GM18868 (cell line): ENCODE results near the gene NTN1.

Experiments
- ATAC-seq: cut with Tn5 transposase; IDR thresholded peaks from one replicate; pipeline ENCODE4 v1.9.1; 2021; ENCODE audit warnings: mild to moderate bottlenecking, moderate library complexity; ENCODE audit not compliant: unreplicated experiment

NTN1 gene

GRCh38 chr17:9035249-9035648 lies 13.9 kb downstream of the NTN1 start:
- no peak for ATAC-seq

- ATAC-seq = no peak
Measured at GRCh38 chr17:9036336-9036735, 15.0 kb downstream of the NTN1 start.

- no peak for ATAC-seq
Measured at GRCh38 chr17:9037736-9038135, 16.4 kb downstream of the NTN1 start.

GRCh38 chr17:9038380-9038779 lies 17.1 kb downstream of the NTN1 start:
- ATAC-seq = no peak

DNA sequence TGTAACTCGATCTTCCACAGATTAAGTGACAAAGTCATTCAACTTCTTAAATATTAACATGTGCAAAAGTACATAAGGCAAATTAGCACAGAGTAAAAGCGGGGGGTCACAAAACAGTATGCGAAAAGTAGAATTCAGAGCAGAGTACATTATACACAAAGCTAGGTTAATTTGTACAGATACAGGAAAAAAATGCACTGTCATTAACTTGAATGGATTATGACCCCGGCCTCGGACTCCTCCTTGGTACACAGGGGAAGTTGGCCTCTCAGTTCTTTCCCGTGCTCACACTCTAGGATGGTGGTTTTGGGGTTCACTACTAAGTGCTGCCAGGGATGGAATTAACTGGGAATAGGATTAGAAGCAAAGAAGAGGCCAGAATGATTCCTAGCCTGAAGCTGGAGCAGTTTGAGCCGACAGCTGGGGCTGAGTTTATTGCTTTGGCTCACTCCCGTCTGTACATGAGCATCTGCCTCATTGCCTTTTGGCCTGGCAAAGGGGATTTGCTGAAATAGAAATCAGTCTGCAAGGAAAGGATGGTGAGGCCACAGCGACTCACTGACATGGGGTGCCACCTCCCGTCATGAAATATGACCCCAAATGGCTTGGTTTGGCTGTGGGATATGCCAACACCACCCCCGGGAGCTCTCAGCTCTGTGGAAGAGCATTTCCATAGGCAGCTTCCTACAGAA lies 23.6 kb downstream of the NTN1 start:
- no peak for ATAC-seq

- ATAC-seq = no peak
Measured at GRCh38 chr17:9050801-9051401, 29.6 kb downstream of the NTN1 start.

- ATAC-seq = no peak
Measured at GRCh38 chr17:9051561-9051960, 30.3 kb downstream of the NTN1 start.

DNA sequence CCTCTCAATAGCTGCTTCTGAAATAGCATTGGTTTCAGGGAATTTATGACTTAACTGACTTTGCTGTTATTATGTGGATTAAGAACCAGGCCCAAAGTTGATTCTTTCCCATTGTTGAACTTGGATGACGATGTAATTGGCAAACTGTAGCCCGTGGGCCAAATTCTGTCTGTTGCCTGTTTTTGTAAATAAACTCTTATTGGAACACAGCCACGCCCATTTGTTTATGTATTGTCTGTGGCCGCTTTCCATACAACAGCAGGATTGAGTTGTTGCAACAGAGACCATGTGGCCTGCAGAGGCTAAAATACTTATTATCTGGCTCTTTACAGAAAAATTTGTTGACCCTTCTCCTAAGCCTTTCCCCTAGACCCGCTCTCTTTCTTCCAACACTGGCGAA lies 31.6 kb downstream of the NTN1 start:
- ATAC-seq = no peak

GRCh38 chr17:9053406-9053805 lies 32.1 kb downstream of the NTN1 start:
- no peak for ATAC-seq

DNA sequence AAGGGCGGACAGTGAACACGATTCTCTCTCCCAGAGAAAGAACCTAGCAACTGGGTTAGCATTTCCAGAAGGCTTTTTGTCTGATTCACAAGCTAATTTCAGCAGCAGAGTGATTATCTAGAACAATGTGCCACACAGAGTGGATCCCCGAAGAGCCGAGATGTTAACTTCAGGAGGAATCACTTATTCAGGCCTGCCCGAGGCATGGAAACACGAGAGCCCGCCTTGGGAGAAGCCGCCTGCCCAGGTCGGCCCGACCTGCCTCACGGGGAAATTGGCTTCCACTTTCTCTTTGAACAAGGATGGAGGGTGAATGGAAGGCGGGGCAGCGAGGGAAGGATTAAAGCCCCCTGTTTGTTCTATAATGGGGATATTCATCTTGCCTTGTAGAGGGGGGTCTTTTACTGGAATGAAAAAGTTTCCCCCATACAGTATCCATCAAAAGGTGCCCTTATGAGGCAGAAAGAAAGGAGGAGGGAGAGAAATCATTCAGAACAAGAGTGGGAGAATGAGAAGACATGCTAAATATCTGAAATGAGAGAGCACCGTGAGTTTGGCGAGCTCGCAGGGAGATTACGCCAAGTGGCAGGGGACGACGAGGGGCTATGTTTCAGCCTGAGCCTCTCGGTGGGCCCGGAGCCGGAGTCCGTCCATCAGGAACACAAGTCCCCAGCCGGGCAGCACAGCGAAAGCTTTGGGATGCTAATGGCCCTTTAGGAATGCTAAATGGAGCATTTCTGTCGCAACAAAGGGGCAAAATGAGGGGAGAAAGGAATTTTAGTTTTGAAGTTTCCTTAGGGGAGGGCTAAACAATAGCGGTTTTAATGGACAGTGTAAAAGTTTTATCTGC lies 33.0 kb downstream of the NTN1 start:
- no peak for ATAC-seq

GRCh38 chr17:9055281-9055680 lies 34.0 kb downstream of the NTN1 start:
- ATAC-seq = no peak

DNA sequence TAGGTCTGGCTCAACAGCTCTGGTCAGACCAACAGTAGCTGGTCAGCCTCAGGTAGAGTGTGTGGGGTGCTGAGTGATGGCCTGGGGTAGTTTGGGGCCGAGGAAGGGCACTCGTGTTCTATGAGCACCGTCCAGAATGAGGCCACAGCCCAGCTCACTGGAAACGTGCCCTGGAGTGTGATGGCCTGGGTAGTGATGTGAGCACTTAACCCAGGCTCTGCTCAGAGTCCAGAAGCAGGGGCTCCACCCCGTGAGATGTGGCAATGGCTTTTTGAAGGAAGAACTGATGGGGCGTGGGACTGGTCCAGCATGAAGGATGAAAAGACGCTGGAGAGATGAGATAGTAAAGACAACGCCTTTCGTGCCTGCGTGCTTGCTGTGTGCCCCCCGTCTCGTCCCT lies 35.3 kb downstream of the NTN1 start:
- no peak for ATAC-seq

- no peak for ATAC-seq
Measured at GRCh38 chr17:9057310-9057709, 36.0 kb downstream of the NTN1 start.

DNA sequence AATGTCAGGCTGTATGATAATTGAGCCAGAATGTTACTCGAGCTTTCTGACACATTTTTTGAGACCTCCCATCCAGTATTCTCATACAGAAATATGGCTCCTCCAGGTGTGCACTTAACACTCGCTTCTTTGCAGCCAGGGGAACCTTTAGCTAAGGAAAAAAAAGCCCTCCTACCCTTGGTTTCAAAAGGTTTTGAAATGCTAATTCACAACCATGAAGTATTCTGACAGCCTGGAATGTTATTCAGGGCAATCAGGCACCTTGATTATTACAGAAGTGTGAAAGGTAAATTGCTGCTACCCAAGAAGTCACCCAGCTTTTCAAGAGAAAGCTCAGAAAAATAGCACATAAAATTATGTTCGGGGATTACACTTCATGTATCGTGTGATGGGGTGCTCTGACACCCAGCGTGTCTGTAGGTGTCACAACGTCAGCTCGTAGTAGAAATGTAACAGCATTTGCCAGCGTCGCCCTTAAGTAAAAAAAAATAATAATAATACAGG lies 41.1 kb downstream of the NTN1 start:
- no peak for ATAC-seq

DNA sequence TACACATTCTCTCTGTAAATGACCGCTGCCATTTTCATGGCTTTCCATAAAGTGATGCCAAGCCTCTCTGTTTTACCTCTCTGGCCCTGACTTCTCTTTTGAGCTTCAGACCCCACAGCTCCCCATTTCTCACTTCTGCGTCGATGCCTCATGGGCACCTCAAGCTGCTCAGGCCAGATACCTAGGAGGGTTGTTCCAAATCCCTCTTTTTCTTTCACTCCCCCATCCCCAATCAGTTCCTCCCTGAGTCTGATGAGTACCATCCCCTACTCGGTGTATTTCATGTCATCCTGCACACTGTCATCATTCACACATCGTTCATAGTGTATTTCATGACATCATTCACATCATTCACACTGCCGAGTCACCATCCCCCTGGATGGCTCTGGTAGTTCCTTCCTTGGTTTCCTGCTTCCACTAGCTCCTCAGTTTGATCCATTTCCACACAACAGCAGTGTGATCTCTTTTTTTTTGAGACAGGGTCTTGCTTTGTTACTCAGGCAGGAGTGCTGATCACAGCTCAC lies 43.1 kb downstream of the NTN1 start:
- no peak for ATAC-seq

DNA sequence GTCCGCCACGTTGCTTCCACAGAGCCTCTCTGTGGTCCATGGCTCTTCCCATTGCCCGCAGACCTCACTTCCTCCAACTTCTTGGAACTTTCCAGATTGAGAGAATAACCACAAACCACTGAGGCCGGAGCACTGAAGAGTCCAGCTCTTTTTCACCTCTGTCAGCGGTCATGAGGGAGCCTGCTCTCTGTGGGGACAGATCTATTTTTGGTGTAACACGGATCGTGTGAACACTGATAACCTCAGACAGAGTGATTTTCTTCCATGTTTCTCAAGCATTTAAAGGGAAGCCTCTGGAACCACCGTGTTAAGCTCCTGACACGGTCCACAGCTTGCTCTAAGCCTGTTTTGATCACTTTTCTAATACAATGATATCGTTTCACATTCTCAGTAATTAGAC lies 49.7 kb downstream of the NTN1 start:
- ATAC-seq = no peak

- ATAC-seq = no peak
Measured at GRCh38 chr17:9071811-9072498, 50.6 kb downstream of the NTN1 start.

DNA sequence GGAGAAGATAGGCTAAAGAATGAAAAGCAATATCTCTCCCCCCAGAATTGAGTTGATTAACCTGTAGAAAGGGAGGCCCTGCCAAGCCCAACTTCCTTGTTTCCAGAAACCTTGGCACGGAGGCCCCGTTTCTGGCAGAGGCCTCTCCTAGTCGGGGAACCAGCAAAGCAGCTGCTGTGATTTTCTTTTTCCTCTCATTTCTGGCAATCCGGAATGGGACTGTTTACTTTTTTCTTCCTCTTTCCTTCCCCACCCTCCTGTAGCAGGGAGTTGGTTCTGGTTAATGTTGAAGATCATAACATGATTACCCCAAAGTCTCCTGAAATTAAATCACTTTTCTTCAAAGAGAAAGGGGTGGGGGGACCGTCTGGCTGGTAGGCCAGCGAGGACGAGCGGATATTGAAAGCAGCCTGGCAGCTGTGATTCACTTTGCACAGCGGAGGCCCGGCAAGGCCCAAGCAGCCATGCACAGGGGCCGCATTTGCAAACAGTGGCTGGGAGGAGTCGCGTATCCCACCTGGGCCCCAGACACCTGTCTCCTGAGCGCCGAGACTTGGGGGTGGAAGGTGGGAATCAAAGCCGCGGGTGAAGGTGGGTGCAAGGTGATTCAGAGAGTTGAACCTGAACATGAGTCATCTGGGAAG lies 51.5 kb downstream of the NTN1 start:
- no peak for ATAC-seq

GRCh38 chr17:9074131-9074530 lies 52.8 kb downstream of the NTN1 start:
- ATAC-seq = no peak

DNA sequence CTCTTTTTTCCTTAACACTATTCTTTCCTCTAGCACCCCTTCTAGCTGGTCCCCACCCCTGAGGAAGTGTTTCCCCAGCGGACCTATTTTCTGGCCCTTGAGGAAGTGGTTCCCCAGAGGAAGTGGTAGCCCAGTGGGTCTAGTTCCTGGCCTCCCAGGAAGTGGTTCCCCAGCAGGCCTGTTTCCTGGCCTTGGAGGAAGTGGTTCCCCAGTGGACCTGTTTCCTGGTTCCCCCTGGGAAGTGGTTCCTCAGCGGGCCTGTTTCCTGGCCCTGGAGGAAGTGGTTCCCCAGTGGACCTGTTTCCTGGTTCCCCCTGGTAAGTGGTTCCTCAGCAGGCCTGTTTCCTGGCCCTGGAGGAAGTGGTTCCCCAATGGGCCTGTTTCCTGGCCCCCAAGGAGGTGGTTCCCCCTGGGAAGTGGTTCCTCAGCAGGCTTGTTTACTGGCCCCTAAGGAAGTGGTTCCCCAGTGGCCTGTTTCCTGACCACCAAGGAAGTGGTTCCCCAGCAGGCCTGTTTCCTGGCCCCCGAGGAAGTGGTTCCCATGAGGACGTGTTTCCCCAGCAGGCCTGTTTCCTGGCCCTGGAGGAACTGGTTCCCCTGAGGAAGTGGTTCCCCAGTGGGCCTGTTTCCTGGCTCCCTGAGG lies 58.3 kb downstream of the NTN1 start:
- ATAC-seq = no peak
